ENCODE measurements around the gene ITPR1. TPM values are rescaled to one million over a fixed set of nuclear protein-coding genes. Genes with fewer than 3 reads are reported as not detected.

ITPR1 gene
- total and polyA plus RNA-seq, 2 experiments from 2014 or later: 17.6 to 28.8 TPM

GRCh38 chr3:4822568-4822967, 329.4 kb downstream of the ITPR1 start:
- H3K4me3 ChIP-seq: no peak overlapping the region
- no peaks in the 10 kb centered on the region for H3K9me3 ChIP-seq (ENCODE audit: low read depth)
- no peak for TF ChIP-seq CTCF (IDR thresholded peaks at IDR 0.05; ENCODE audit: low read depth, low read length)
- no peaks in the 10 kb centered on the region for H3K27me3 ChIP-seq
- H3K36me3 ChIP-seq: no peaks in the 10 kb centered on the region
- H3K4me1 ChIP-seq (ENCODE audit: low read depth): peaks cover 19% of the 10 kb centered on the region
- H3K27ac ChIP-seq: no peak overlapping the region
- DNase-seq (ENCODE audit: low read depth in 1 of 2, low spot score in 1 of 2): no peak

- peaks cover 19% of the 10 kb centered on the region for H3K4me1 ChIP-seq (ENCODE audit: low read depth)
Measured at GRCh38 chr3:4823385-4823784, 330.2 kb downstream of the ITPR1 start.

GRCh38 chr3:4823986-4824925, 331.1 kb downstream of the ITPR1 start:
- no peak for DNase-seq (ENCODE audit: low read depth in 1 of 2, low spot score in 1 of 2)
- Histone ChIP-seq H3K36me3 (no peaks in the 10 kb centered on the region), H3K4me3 (no peak overlapping the region), H3K27ac (no peak overlapping the region), H3K9me3 (ENCODE audit: low read depth) (no peaks in the 10 kb centered on the region), H3K27me3 (no peaks in the 10 kb centered on the region), H3K4me1 (ENCODE audit: low read depth) (peaks cover 19% of the 10 kb centered on the region)
- TF ChIP-seq CTCF (IDR thresholded peaks at IDR 0.05; ENCODE audit: low read depth, low read length): no peak

More at GRCh38 chr3:4823385-4823784, 330.2 kb downstream of the ITPR1 start:
- no peak overlapping the region for H3K4me3 ChIP-seq
- no peaks in the 10 kb centered on the region for H3K9me3 ChIP-seq (ENCODE audit: low read depth)
- no peak for TF ChIP-seq CTCF (IDR thresholded peaks at IDR 0.05; ENCODE audit: low read depth, low read length)
- H3K27ac ChIP-seq: no peak overlapping the region
- H3K27me3 ChIP-seq: no peaks in the 10 kb centered on the region
- DNase-seq (ENCODE audit: low read depth in 1 of 2, low spot score in 1 of 2): no peak
- no peaks in the 10 kb centered on the region for H3K36me3 ChIP-seq

GRCh38 chr3:4824926-4825325, 331.8 kb downstream of the ITPR1 start:
- no peak overlapping the region for H3K27ac ChIP-seq
- H3K4me1 ChIP-seq (ENCODE audit: low read depth): peaks cover 19% of the 10 kb centered on the region
- DNase-seq (ENCODE audit: low read depth in 1 of 2, low spot score in 1 of 2): peak in 1 of 2 donors; percentile 17
- H3K36me3 ChIP-seq: no peaks in the 10 kb centered on the region
- H3K27me3 ChIP-seq: no peaks in the 10 kb centered on the region
- no peaks in the 10 kb centered on the region for H3K9me3 ChIP-seq (ENCODE audit: low read depth)
- no peak for TF ChIP-seq CTCF (IDR thresholded peaks at IDR 0.05; ENCODE audit: low read depth, low read length)
- no peak overlapping the region for H3K4me3 ChIP-seq

GRCh38 chr3:4825436-4826236, 332.5 kb downstream of the ITPR1 start:
- no peaks in the 10 kb centered on the region for H3K36me3 ChIP-seq
- no peak overlapping the region for H3K4me3 ChIP-seq
- H3K4me1 ChIP-seq (ENCODE audit: low read depth): peaks cover 16% of the 10 kb centered on the region
- peak in 1 of 2 donors; percentile 62 for DNase-seq (ENCODE audit: low read depth in 1 of 2, low spot score in 1 of 2)
- H3K27ac ChIP-seq: peak overlapping the region; percentile 31
- no peaks in the 10 kb centered on the region for H3K9me3 ChIP-seq (ENCODE audit: low read depth)
- TF ChIP-seq CTCF (IDR thresholded peaks at IDR 0.05; ENCODE audit: low read depth, low read length): no peak
- H3K27me3 ChIP-seq: no peaks in the 10 kb centered on the region
